Kasumi-1 (cell line): ENCODE results near the gene TRAPPC3.

Experiments used
- DNase-seq, 2 experiments: peaks; one replicate each; lab custom pipeline; 2025; lab: John Stamatoyannopoulos, UW

TRAPPC3 gene

GRCh38 chr1:36153476-36153875, 4.2 kb upstream of the TRAPPC3 start:
- DNase-seq: no peak

- DNase-seq: peak in 1 of 2 experiments; percentile 1
These were observed 2.5 kb upstream of the TRAPPC3 start for GRCh38 chr1:36151845-36152203.

GRCh38 chr1:36151134-36151844, 2.0 kb upstream of the TRAPPC3 start:
- no peak for DNase-seq

DNA sequence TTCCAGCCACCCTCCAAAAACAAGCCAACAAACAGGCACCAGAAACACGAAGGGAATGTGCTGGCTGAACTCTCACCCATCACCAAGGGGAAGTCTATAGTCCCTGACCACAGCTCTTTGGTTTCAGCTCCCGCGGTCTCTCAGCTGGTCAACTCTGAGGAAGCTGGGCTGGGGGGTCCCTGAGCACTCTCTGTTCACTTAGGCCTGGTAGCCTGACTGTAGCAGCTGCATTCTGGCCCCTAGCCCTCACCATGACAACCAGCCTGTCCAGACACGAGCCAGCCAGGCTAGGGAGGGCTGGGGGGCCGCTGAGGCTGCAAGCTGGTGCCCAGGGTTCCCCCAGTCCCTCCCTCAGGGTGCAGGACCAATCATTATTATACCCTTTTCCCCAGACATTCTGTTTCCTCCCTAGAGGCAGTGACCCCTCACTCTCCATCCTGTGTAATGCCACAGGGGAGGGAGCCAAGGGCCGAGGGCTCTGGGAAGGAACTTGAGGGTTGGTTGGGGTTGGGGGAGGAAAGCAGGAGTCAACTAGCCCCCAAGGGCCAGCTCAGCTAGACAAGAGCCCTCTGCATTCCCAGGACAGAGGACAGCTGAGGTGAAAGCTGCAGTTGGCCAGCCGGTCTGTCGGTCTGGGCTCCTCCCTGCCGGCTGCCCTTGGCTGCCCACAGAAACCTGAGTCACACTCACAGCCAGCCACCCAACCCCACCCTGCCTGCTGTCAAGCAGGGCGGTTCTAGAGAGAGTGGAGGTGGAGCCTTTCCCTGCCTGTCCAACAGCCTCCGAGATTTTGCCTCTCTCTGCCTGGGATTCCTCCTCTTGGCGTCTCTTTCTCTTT, 1.2 kb upstream of the TRAPPC3 start:
- DNase-seq: peak; percentile 59 to 70

GRCh38 chr1:36149973-36150295, 648 bp upstream of the TRAPPC3 start:
- DNase-seq: no peak

DNA sequence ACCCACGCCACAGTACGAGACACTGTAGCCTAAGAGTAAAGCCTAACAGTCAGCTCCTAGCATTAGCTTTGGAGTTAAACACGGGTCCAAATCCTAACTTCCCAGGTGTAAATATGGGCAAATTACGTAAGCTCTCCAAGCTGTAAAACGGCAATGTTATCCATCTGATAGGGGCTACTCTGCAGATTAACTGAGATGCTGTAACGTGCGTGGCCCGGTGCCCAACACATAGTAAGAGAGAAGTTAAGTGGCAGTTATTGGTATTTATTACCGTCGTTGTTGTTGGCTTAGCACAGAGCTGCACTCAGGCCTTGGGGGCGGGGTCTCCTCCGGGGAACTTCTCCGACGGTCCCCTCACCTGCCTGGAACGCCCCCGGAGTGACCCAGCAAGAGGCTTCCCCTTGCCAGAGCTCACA, 457 bp downstream of the TRAPPC3 start:
- peak in 1 of 2 experiments; percentile 37 for DNase-seq

GRCh38 chr1:36144413-36144812, 4.9 kb downstream of the TRAPPC3 start:
- no peak for DNase-seq

- DNase-seq: no peak
These were observed 5.9 kb downstream of the TRAPPC3 start for GRCh38 chr1:36143424-36143823.

DNA sequence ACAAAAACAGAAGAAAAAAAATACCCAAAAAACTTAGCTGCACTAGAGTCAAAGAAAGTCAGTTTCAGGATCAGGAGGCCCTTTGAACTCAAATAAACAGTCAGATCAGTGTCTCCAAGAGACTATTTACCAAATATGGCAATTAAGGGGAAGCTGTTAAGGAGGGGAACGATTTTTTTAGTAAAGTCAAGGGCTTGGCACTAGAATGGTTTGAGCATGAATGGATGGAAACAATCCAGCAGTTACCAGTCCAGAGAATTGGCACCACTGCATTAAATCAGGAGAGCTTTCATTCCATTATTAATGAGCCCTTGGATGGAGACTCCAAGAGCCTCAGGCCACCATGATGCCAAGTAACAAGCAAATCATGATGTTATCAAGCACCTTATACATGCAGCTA, 7.2 kb downstream of the TRAPPC3 start:
- peak; percentile 15 to 33 for DNase-seq

DNA sequence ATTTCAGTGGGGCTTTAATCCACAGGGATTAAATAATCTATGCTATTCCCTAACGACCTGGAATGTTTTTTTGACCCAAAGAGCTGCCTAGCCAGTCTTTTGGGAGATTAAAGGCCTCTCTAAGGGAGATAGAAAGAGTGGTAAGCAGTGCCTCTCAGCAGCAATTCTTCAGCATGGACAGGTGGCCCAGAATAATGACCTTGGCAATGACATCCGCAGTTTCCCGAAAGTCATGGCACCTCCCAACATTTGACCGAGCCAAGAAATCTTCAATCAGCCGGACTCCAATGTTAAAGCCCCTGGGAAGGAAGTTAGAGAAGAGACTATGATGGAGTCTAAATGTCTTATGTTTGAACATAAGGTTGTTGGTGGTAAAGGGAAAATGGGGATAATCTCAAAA, 9.8 kb downstream of the TRAPPC3 start:
- DNase-seq: no peak

DNA sequence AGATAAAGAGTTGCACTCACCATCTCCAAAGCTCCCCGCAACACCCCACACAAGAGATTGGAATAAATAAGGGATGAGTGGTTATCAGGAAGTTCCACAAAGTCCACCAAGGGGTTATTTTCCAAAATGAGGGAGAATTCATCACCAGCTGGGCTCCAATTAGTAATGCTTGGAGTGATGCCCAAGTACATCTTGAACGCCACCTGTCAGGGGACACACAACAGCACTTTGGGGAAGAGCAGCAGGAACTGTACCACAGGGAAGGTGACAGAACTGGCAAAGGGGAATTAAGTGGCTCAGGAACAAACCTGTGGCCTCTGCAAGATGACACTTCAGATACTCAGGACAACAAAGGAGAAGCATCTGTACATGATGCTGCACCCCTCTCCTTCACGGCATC, 11.5 kb downstream of the TRAPPC3 start:
- no peak for DNase-seq

DNA sequence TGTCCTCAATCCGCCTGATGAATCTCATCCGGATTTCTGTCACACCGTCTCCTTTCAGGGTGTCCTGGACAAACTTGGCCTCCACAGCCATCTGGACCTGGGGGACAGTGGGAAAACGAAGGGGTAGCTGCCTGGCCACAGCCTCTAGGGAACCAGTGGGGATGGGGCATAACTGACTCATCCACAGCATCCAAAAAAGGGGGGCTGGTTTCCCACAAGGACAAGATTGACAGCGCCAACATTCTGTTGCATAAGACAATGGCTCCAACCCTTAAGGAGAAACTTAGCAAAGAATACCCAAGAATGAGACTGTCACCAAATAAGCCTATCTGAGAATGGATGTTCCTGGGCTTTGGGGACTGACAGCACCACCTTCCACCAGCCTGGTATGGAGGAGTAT, 12.1 kb downstream of the TRAPPC3 start:
- no peak for DNase-seq

DNA sequence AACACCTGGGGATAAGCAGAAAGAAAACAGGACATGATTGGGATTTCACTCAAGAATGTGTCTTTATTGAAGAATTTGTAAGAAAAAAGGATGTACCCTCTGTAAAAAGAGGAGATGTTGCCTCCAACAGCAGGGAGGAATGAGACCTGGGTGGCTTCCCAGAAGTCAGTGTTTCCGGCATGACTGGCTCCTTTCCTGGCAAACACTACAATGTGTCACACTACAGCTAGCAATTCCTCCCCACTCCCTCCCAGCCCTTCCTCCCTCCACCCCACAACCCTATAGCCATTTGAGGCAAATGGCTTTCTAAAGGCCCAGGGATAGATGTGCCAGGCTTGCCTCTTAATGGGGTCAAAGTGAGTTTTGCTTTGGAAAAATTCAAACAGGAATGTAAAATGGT, 12.8 kb downstream of the TRAPPC3 start:
- DNase-seq: no peak

DNA sequence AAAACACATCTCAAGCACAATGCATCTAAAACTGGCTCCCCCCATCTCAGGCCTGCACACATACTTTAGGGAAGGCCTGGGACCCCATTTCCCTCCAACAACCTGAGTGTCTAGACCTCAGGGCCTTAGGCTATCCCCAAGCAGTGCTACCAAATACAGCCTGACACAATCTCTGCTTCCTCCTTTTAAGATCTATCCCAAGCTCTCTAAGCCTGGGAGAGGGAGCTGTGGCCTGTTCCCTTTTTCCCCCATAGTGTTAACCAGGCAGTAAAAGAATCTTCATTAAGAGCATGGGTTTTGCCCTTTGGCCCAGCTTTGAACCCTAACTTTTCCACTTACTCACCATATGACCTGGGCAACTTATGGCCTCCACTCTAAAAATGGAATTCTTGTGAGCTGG, 13.5 kb downstream of the TRAPPC3 start:
- no peak for DNase-seq

DNA sequence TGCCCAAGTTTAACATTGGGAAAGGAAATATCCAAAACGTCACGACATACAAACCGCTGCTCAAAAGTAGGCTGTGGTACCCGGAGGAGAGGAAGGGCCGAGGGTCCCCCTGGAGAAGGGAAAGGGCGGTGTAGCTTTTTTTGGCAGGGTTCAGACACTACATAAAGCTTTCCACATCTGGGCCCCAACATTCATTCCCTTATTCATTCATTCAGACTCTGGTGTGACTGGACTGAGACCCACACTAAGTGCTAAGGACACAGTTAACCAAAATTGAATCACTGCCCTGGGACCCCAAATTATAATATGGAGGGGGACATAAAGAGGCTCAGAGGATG, 14.0 kb downstream of the TRAPPC3 start:
- DNase-seq: no peak

DNA sequence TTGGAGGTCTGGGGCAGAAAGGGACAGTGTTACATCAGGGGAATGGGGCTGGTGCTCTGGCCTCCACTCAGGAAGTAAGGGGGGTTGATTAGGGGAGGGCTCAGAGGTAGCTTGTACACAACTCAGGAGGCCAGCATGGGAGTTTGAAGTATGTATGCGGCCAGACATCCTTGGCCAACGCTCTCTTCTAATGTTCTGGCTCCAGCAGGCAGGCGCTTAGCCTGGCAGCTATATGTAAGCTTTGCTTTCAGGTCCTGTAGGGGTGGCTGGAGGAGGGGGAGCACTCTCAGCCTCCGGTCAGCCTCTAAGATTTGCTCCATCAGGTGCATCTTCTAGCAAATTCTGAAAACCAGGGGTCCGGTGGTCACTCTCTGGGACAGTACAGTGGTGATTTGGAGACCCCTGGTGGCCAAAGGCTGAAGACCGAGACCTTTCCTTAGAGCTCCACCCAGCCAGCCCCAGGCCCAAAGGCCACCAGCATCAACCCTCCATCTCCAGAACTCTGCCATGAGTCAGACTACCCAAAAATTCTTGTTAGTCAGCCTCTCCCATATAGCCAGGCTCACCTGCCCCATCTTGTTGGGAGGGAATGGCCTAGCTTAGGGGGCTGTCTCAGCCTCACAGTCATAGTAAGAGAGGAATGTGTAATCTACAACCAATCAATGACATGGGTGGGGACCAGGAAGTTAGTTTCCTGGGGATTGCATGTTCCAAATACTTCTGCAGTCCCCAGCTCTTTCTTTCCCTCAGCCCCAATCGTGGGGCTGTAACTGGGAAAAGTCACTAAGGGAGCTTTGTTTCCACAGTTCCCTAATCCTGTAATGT, 14.6 kb downstream of the TRAPPC3 start:
- DNase-seq: peak; percentile 8 to 51

DNA sequence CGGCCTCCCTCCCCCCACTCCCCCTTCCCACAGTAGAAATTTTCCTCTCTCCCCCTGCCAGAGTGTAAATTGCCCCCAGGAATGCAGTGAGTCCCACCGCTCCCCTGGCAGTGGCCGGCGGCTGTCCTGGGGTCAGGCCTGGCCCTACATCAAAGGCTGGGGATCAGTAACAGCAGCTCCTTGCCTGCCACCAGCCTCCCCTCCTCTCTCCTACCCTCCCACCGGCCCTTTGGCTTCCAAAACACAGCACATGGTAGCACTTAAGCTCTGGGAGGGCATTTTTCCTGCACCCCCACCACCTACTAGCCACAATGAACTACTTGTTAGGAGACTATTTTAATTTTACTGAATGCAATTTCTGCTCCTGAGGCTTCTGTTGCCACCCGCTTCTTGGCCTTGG, 15.3 kb downstream of the TRAPPC3 start:
- DNase-seq: no peak

DNA sequence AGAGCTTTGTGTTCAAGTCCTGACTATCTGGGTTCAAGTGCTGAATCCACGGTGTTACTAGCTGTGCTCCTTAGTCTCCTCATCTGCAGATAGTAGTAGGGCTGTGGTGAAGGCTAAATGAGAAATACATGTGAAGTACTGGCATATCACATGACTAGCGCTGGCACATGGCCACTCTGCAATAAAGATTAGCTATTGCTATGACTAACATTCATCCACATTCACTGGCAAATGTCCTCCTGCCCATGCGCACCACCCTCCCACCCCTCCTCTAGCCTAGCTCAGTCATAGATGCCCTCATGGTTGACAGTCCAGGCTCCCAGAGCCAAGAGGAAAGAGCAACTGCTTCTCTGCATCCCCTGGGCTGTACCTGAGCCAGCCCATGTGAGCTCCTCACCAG, 15.8 kb downstream of the TRAPPC3 start:
- DNase-seq: no peak

DNA sequence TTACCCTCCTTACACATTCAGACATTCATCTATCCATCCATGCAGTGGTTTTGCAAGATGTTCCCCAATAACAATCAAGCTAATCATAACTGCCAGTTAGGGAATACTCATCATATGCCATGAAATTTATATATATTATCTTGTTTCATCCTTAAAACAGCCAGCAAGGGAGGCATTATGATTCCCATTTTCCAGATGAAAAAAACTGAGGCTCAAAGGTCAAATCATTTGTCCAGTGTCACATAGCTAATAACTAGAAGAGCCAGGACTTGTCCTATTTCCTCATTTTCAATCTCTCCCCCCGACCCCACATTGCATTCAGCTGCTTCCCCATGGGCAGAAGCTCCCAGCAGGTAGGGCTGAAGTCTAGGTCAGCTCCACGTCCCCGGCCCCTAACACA, 17.3 kb downstream of the TRAPPC3 start:
- no peak for DNase-seq

GRCh38 chr1:36128905-36129206, 20.4 kb downstream of the TRAPPC3 start:
- no peak for DNase-seq

GRCh38 chr1:36128126-36128904, 21.0 kb downstream of the TRAPPC3 start:
- no peak for DNase-seq

DNA sequence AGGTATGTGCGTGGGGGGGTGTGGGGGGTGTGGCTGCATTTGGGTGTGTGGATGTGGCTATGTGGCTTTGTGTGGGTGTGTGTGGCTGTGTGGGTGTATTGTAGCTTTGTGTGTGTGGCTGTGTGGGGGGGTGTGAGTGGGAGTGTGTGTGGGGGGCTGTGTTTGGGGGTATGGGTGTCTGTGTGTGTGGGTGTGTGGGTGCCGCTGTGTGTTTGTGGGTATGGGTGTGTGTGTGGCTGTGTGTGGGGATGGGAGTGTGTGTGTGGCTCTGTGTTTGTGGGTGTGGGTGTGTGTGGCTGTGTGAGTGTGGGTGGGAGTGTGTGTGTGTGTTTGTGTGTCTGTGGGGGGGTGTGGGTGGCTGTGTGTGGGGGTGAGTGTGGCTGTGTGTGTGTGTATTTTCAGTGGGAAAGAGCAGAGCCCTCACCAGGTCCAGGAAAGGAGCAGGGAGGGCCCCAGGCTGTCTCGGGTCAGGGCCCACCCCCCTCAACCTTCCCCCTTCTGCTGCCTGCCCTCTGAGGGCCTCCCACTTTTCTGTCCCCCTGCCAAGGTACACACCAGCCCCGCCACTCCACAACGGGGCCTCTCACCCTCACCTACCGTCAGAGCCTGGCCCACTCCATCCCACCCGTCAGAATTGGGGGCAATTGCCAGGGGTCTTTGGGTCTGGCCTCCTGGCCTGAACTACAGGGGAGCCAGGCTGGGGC, 22.3 kb downstream of the TRAPPC3 start:
- no peak for DNase-seq
